HG02610 (cell line): Measurements from ENCODE around the gene JMJD6.
"Not testable (repeated sequence)": the region's sequence is repeated elsewhere in the genome, so short reads cannot be mapped to it uniquely, and the experiment has no call there.

Source experiments
- ATAC-seq: cut with Tn5 transposase; IDR thresholded peaks from one replicate; pipeline ENCODE4 v1.9.1; 2021; ENCODE audit warnings: mild to moderate bottlenecking, moderate library complexity; ENCODE audit not compliant: unreplicated experiment

JMJD6 gene

DNA sequence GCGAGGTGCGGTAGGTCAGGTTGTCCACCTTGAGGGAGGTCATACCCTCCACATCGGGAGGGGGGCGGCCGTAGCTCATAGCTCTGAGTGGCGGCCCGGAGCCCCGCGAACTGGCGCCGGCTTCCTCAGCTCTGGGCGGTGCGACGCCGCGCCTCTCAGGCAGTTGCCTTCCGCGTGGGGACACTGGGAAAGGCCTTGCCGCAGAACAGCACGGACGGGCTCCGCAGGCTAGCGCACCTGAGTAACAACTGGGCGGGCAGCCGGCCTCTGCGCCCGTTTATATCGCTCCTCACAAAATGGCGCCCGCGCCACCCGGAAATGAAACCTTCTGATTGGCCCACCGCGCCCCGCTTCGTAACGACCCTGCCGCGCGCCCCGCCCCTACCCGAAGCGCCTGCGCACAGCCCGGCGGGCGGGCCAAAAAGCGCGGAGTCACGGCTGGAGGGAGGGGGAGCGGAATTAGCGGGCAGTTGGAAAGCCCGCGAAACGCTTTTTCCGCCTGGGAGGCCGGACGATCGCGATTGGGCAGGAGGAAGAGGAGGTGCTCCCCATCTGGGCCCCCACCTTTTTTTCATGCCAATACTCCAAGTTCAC, 10.8 kb upstream of the JMJD6 start, which contains the start of gene SRSF2:
Gene SRSF2 (minus strand): TSS at position 250 of the 594 bp plus-strand sequence. CDS start 171 bp downstream, at position 79.
- ATAC-seq: peak; percentile 62

GRCh38 chr17:76736349-76737081, 10.1 kb upstream of the JMJD6 start:
- ATAC-seq: peak; percentile 19

- no peak for ATAC-seq
Measured at GRCh38 chr17:76735586-76736348, 9.4 kb upstream of the JMJD6 start.

- ATAC-seq: no peak
Measured at GRCh38 chr17:76735006-76735405, 8.6 kb upstream of the JMJD6 start.

DNA sequence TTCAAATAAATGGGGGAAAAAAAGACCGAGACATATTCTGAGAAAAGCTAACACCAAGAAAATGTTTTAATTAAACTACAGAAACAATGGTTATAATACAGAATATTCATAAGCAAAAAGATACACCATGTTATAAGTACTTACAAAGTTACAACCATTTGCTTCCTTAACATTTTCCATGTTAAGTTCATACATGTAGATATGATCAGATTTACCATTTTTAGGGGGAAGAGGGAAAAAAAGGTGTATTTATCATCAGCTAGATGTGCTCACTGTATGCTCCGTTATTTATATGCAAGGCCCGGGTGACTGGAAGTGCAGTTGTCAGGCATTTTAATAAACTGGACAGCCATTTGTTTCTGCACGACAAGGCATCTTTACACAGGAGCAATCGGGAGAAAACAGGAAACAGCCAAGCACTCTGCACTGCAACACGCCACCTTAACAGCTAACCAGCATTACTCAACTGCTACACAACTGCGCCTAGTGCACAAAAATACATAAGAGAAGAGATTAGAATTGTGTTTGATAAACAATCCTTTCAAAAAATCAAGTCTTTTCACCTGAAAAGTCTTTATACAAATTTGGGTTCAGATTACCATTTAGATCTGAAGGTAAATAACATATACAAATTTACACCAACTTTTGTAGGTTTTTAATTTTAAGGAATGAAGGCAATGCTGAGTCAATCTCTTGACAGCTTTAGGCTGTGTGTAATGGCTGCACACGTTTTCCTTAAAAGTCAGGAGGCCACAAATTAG, 7.9 kb upstream of the JMJD6 start:
- ATAC-seq: no peak

GRCh38 chr17:76733618-76733957, 7.2 kb upstream of the JMJD6 start:
- no peak for ATAC-seq

GRCh38 chr17:76732734-76733617, 6.6 kb upstream of the JMJD6 start:
- no peak for ATAC-seq

- ATAC-seq: not testable (repeated sequence)
Measured at GRCh38 chr17:76731800-76732733, 5.7 kb upstream of the JMJD6 start.

DNA sequence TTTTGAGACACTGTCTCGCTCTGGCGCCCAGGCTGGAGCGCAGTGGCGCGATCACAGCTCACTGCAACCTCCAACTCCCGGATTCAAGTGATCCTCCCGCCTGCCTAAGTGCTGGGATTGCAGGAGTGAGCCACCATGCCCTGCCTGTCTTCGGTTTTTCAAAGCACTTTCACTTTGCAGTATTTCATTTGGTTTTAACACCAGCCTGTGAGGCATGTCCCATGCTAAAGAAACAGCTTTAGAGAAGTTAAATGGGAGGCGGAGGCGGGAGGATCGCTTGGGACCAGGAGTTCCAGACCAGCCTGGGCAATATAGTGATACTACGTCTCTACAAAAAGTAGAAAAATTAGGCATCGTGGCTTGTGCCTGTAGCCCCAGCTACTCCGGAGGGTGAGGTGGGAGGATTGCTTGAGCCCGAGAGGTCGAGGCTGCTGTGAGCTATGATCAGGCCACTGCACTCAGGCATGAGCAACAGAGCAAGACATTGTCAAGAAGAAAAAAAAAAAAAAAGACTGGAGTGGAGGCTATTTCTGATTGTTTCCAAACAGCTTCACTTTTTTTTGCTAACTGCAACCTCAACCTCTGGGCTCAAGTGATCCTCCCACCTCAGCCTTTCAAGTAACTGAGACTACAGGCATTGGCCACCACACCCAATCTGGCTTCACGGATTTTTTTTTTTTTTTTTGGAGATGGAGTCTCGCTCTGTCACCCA, 1.5 kb upstream of the JMJD6 start:
- no peak for ATAC-seq

DNA sequence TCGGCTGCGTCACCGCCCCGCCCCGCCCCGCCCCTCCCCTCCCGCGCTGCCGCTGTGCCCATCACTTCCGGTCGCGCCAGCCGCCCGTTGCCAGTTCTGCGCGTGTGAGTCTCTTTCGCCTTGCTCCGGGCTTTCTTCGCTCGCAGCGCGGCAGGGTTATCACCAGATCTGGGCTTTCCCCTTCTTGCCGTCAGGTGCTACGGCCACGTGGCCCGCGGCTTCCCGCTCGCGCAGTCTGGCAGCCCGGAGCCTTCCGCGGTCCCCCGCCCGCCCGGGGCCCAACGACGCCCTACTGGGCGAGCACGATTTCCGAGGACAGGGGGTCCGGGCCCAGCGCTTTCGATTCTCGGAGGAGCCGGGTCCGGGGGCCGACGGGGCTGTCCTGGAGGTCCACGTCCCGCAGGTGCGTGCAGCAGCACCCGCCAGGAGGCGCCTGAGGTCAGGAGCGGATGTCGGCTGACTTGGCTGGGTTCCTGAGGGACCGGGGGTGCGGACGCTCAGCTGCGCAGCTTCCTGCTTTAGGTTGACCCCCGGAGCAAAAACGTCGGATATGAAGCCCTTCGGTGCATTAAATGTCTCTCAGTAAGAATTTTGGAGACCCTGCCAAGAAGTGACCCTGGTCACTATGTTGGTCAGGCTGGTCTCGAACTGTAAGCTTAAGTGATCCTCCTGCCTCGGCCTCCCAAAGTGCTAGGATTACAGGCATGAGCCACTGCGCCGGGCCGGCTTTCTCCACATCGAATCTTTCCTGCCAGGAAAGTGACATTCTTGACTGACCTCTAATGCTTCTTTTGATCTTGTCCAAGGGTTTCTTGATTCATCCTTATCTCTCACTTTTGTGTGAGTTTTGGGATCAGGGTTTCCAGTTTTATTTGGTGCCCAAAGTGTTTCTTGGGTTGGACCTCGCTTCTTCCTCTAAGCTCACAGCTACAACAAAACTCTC, 641 bp upstream of the JMJD6 start, which contains the start of gene METTL23:
Gene METTL23 (plus strand): TSS at position 64 of the 943 bp plus-strand sequence. CDS start 2,872 bp downstream, outside the sequence.
- ATAC-seq: peak; percentile 45

- ATAC-seq: peak; percentile 21
Measured at GRCh38 chr17:76725580-76726230, 701 bp downstream of the JMJD6 start.

DNA sequence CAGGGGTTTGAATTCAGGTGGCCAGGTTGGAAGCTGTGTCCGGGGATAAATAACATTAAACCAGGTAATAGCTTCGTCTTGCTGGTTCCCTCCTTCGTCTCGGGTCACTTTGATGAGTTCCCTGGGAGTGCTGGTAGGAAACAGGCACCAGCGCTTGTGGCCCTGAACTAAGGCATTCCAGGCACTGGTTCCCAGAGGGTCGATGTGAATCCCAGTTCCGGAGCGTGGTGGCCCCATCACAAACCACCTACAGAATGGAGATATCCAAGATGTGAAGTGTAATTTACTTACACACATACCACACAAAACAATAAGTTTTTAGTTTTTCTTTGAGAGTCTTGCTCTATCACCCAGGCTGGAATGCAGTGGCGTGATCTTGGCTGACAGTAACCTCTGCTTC, 2.6 kb downstream of the JMJD6 start:
- no peak for ATAC-seq

GRCh38 chr17:76722977-76723376, 3.4 kb downstream of the JMJD6 start:
- ATAC-seq: not testable (repeated sequence)

DNA sequence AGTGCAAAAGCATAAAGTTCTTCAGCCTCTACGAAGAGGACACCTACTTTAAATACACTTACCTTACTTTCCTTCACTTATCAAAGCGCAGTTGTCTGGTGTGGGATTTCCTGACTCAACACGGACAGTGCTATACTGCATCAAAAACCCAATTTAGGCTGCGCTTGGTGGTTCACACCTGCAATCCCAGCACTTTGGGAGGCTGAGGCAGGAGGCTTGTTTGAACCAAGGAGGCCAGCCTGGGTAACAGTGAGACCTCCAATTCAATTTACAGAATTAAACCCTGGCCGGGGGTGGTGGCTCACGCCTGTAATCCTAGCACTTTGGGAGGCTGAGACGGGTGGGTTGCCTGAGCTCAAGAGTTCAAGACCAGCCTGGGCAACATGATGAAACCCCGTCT, 4.1 kb downstream of the JMJD6 start:
- ATAC-seq: no peak

DNA sequence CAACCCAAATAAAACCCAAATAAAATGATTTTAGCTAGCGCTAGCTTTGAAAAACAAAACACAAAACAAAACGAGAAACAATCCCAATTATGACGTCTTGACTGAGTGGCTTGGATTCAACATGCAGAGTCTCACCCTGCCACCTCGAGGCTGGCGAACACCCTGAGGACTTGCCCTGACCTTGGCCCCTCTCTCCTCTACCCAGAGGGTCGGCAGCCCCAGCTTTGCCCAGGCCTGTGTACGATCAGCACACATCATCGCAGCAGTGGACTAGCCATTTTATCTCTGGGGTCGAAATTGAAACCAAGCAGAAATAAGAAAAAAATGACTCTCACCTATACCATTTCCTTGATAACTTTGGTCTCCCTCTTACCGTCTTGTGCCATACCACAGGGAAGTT, 4.9 kb downstream of the JMJD6 start:
- ATAC-seq: no peak

GRCh38 chr17:76720941-76721340, 5.5 kb downstream of the JMJD6 start:
- ATAC-seq: no peak

GRCh38 chr17:76720211-76720610, 6.2 kb downstream of the JMJD6 start:
- ATAC-seq: no peak
